HG02938 (cell line): Measurements from ENCODE around the gene DUS1L.

Experiments
- ATAC-seq: cut with Tn5 transposase; IDR thresholded peaks from one replicate; pipeline ENCODE4 v1.9.1; 2021; ENCODE audit warnings: mild to moderate bottlenecking, moderate library complexity; ENCODE audit not compliant: unreplicated experiment

Gene DUS1L

DNA sequence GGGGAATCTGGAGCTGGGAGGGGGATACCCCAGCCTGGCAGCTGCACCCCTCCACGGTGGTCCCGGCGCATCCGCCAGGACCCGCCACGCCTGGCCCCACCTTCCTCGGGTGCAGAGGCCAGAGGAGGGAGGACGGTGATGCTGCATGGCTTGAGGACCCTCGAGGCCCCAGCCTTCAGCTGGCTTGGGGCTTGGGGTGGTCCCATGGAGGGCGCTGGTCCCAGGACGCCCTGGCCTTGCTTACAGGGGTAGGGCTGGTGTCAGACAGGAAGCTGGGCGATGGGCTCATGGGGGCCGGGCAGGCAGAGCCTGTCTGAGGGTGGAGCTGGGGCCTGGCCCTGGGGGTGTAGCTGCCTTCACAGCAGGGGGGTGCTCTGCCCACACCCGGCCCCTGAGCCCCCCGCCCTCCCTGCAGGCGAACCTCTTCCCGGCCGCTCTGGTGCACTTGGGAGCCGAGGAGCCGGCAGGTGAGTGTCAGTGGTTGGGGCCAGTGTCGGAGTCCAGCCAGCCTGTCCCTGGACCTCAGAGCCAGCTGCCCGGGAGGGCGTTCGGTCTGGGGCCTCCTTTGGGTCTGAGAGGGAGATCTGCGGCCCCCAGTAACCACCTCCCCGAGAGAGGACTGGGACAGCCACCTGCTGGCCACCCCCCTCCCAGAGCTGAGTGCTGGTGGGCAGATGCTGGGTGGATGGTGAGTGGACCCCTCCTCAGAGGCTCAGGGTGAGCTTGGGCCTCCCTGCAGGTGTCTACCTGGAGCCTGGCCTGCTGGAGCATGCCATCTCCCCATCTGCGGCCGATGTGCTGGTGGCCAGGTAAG lies 49.3 kb downstream of the DUS1L start:
- ATAC-seq: no peak

DNA sequence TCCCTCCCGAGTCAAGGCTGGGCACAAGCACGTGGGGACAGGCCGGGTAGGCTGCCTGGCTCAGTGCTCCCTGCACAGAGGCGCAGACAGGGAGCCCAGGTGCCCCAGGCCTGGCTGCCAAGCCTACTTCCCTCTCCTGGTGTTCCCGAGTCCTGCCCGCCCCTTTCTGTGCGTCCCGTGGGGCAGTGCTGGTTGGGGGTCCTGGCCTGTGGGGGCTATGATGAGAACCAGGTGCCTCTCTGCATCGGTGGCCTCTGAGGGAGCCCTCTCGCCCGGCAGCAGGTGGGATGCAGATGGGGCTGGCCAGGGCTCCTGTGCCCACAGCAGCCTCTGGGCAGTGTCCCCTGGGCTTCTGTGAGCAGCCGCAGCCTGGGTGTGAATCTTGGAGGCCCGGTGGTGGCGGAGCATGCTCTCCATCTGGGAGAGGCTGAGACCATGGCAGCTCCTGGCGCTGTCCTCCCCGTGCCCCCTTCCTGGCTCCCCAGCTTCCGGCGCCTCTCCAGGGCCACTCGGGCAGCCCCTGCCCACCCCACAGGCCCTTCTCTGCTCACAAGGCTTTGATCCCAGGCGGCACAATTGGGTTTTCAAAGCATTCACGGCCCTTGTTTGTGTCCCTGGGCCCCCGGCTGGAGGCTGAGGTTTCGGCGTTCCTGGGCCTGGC lies 50.2 kb downstream of the DUS1L start:
- ATAC-seq: no peak

DNA sequence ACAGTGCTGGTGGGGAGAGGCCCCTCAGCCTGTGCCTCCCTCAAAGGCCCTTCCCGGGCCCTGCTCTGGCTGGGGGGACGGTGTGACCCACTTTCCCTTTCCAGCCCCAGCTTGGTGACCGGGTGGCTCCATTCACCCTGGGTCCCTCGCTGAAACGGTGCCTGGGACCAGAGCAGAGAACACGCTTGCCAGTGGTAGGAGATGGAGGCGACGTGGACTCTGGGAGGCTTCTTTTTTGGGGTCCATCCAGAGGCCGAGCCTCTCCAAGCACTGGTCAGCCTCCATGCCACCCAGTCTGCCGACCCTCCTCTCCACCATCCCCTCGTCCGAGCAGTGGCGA lies 50.7 kb downstream of the DUS1L start:
- ATAC-seq: no peak

DNA sequence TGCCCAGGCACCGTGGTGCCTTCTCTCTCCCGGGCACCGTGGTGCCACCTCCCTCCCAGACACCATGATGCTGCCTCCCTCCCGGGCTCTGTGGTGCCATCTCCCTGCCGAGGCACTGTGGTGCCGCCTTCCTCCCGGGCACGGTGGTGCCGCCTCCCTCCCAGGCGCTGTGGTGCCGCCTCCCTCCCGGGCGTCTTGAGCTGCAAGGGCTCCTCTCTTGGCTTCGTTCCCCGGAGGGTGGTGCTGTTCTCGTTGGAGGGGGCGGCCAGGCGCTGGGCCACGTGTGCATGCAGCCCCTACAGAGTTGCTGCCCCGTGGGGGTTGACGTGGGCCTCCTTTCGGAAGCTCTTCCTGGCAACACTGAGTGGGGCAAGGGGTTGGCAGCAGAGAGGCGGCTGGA lies 51.2 kb downstream of the DUS1L start:
- no peak for ATAC-seq

DNA sequence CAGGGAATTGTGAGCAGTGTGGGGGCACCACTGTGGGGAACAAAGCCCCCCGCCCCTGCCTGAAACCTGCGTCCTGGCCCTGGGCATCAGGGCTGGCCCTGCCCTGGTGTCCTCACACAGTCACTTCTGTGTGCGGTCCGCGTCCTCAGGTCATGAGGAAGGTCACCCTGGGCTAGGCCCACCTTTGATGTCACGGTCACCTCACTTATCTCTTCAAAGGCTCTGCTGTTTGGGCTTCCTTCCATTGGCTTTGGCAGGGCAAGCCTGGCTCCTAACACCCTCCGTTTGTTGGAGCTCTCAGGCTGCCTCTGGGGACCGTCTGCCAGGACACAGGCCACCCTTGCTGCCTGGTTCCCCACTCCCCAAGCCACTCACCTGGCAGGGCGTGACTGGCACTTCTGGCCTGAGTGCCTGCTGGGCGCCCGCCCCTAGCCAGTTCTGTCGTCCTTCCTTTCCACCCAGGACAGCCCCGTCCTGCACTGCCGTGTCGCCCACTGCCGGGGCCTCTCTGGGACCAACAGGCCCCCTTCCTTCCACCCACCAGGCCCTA lies 51.8 kb downstream of the DUS1L start:
- ATAC-seq: no peak

DNA sequence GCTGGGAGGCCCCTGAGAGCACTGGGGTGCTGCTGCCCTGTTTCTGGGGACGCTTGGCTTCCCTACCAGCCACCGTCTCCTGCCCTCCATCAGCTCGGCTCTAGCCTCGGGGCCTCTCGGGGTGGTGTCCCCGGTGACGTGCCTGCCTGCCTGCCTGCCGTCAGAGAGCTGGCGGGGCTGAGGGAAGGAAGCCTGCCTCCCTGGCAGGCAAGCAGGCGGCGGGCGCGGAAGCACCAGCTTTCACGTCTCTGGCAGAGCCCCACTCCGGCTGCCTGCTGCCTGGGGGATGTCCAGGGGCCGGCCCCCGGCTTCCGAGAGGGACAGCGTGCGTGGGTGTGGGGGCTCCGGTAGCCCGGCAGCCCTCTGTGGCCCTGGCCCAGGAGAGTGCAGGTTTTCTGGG lies 52.3 kb downstream of the DUS1L start:
- no peak for ATAC-seq

DNA sequence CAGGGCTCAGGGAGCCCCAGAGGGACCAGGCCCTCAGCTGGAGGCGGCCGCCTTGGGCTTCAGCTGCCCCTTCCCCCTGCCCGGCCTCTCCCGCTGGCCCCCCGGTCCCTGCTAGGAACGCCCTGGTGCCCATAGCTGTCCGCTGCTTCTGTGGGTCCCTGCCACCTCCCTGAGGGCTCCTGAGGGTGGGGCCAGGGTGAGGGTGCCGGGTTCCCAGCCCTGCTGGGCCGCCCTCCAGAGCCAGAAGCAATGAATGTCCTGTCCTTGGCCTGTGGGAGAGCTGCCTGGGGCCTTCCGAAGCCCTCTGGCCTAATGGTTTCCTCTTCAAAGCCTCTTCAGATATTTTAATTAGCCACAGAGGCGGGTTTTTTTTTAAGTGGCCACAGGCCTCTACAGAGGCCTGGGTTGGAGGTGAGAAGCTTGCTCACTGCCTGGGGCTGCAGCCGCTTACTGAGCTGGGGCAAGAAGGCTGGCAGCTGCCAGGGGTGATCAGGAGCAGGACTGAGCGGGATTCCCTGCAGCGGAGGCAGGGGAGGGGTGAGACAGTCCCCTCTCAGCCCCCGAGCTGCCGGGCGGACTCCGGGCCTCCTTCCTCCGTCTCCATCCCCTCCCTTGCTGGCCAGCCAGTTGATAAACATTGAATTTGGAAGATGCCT lies 52.8 kb downstream of the DUS1L start:
- no peak for ATAC-seq

DNA sequence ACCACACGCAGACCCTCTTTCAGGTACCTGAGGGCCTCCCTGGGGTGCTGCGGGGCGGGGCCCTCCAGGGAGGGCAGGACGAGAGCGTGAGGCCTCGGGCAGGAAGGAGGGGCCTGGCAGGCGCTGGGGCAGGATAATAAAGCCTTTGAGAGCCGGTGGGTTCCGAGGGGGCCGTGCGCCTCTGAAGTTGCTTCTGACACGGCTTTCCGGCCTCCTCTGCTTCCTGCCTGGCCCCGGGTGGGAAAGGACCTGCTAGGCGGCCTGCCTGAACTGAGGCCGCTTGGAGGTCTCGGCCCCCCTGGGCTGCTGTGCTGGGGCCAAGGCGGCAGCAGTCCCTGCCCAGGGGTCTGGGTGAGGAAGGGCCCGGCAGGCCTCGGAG lies 53.4 kb downstream of the DUS1L start:
- ATAC-seq: no peak

DNA sequence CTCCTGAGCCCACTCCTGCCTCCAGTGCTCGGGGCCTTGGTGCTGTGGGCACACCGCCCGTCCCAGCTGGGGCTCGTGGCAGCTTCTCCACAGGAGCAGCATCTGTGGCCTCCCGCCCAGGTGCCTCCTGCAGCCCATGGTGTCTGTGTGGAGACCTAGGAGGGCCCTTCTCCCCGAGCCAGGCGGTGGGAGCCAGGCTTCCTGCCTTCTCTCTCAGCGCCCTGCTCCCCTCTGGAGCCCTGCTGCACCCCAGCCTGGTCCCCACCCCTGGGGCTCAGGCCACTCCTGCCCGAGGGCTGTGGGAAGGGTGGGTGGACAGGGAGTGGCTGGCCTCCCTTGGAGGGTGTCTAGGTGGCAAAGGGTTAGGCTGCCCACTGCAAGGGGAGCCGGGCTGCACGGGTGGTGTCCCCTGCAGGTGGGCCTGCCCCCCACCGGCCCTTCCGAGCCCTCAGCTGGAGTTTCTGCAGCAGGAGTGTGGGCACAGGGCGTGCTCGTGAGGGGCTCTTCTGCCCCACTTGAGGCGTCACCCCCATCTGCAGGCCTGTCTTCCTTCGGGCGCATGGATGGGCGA lies 53.9 kb downstream of the DUS1L start:
- ATAC-seq: no peak

DNA sequence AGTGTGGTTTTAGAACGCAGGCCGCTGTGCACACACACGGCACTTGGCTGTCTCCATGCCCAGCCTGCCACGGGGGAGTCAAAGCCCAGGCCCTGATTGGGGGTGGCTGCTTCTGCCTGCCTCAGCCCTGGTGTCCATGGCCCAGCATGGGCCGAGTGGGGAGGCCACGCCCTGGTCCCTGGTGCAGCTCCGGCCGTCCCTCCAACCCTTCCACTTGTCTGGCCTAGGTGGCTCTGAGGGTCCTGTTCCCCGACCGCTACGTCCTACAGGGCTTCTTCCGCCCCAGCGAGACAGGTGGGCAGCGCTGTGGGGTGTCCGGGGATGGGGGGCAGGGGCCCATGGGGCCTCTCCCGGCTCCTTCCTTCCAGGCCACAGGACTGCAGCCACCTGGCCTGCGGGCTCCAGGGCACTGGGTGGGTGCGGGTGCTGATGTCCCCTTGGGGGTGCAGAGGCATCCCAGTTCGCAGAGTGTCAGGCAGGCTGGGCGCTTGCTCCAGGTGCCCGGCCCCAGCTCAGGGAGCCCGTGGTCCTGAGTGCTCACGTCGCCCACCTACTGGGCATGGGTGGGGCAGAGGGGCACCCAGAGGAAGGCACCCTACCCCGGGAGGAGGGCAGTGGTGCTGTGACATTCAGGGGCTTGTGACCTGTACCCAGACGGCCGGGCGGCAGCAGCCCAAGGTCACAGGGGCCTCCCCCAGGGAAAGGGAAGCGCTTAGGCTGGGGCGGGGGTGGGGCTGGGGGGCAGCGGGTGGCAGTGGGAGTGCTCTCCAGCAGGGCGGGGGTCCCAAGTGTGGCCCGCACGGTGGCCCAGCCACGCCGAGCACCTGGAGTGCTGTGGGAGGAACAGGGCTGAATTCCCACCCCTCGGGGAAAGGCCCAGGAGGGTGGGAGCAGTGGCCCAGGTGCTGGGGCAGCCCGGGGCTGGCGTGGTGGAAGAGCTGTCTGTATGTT lies 54.8 kb downstream of the DUS1L start:
- no peak for ATAC-seq

DNA sequence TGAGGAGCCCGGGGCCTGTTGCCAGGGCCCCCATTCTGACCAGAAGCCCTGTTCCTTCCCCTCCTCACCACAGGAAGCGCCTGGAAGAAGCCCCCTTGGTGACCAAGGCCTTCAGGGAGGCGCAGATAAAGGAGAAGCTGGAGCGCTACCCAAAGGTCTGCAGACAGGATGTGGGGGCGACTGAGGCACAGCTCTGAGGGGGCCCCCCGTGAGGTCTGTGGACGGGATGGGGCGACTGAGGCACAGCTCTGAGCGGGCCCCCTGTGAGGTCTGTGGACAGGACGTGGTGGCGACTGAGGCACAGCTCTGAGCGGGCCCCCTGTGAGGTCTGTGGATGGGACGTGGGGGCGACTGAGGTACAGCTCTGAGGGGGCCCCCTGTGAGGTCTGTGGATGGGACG lies 56.2 kb downstream of the DUS1L start:
- ATAC-seq: no peak

DNA sequence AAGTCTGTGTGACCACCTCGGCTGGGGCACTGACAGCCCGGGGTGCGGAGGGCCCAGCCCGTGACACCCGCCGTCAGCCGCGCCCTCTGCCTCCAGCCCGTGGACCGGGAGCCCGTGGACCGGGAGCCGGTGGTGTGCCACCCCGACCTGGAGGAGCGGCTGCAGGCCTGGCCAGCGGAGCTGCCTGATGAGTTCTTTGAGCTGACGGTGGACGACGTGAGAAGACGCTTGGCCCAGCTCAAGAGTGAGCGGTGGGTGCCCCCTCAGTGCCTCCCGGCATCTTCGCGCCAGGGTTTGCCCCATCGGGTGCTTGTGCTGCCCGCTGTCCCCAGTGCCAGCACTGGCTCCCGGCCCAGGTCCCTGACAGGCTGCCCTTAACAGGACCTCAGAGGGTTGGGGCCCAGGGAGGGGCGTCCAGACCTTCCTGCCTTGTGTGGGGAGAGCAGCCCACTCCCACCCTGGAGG lies 56.6 kb downstream of the DUS1L start:
- ATAC-seq: no peak

DNA sequence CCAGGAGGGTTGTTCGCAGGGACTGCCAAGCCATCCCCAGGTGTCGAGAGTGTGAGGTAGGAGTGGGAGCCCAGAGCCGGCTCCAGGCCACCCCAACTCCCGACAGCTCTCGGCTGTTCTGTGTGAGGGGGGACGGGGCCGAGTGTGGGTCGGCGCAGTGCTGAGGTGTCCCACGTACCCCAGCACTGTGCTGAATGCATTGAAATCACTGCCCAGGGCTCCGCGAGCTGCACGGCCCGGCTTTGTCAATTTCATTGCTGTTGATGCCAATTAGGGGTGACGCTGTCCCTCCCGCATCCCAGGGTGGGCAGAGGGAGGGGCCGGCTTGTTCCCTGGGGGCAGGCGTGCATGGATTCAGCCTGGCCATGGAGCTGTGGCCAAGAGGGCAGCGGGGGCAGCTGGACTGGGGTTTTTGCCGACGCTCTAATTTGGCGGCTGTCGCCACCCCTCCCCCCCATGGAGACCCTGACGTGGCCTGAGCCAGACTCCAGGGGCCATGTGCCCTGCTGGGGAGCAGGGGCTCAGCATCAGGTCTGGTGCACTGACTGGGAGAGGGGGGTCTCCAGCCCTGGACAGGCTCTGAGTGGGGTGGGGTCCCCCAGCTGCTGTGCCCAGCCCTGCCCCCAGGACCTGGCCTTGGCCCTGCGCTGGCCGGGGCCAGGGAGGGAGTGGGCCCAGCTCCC lies 57.2 kb downstream of the DUS1L start:
- ATAC-seq: no peak
